GM13977 (cell line): Measurements from ENCODE around the gene ITGA11.

Experiments used
- DNase-seq: peaks from one replicate; pipeline ENCODE4 v3.0.0; 2012; ENCODE audit warnings: low spot score
- in situ Hi-C: fragments of 300-500 bp; cut with MboI; formaldehyde crosslinking; loops from one replicate; pipeline ENCODE4 v1.12.0; 2022; ENCODE audit warnings: low sequenced_read_pairs, low pct_unique_long_range_greater_than_20kb, mixed read lengths, inconsistent platforms; ENCODE audit not compliant: unreplicated experiment
- TF ChIP-seq, protein P1 (sequence below): IDR thresholded peaks from 2 replicates; pipeline ENCODE4 v1.5.1; 2012; ENCODE audit warnings: mild to moderate bottlenecking, control low read depth; ENCODE audit not compliant: insufficient read depth; ENCODE audit errors: extremely low read depth, missing control alignments

The ITGA11 gene

GRCh38 chr15:68408971-68409370 is 23.0 kb downstream of the ITGA11 start:
- no peak for DNase-seq
- in situ Hi-C loops = no loop called here
- TF ChIP-seq, protein P1, sequence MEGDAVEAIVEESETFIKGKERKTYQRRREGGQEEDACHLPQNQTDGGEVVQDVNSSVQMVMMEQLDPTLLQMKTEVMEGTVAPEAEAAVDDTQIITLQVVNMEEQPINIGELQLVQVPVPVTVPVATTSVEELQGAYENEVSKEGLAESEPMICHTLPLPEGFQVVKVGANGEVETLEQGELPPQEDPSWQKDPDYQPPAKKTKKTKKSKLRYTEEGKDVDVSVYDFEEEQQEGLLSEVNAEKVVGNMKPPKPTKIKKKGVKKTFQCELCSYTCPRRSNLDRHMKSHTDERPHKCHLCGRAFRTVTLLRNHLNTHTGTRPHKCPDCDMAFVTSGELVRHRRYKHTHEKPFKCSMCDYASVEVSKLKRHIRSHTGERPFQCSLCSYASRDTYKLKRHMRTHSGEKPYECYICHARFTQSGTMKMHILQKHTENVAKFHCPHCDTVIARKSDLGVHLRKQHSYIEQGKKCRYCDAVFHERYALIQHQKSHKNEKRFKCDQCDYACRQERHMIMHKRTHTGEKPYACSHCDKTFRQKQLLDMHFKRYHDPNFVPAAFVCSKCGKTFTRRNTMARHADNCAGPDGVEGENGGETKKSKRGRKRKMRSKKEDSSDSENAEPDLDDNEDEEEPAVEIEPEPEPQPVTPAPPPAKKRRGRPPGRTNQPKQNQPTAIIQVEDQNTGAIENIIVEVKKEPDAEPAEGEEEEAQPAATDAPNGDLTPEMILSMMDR = no peak

- TF ChIP-seq, protein P1 = no peak
- DNase-seq = no peak
- in situ Hi-C loops = no loop called here
Observed at GRCh38 chr15:68407886-68408881, 23.8 kb downstream of the ITGA11 start.

GRCh38 chr15:68407141-68407885 is 24.6 kb downstream of the ITGA11 start:
- TF ChIP-seq, protein P1 = no peak
- DNase-seq = no peak
- in situ Hi-C loops = no loop called here

DNA sequence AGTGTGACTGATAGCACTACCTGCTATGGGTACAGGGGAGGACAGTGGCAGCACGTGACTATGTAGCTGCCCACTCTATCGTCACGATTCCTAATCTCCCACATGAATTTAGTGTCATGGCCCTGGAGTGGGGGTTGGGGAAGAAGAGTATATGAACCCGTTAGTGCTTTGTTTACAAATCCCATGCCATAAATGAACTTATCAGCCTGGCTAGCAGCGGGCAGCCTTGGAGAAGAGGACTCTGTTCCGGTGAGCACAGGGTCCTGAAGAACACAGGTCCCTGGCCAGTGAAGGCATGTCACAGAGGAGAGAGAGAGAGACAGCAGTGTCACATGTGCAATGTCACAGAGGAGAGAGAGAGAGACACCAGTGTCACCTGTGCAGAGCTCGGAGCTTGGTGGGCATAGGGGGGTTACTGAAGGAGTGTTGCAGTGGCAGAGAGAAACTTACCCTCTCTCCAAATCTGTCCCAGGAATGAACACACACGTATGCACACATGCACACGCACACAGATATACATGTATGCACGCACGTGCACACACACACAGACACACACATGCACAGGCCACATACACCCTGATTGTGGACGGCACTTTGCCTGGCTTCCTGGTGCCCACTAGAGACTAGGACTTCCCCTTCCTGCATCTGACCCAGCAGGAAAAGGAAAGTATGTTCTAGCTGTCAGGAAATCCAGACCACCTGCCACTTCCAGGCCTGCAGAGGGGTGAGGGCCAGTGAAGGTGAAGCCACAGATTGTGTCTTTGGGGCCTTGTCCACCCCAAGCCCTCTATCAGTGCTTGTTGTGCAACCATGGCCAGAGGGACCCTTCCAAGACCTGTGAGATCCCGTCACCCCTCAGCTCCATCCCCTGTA is 26.3 kb downstream of the ITGA11 start:
- TF ChIP-seq, protein P1 = no peak
- in situ Hi-C loops = no loop called here
- DNase-seq = no peak

DNA sequence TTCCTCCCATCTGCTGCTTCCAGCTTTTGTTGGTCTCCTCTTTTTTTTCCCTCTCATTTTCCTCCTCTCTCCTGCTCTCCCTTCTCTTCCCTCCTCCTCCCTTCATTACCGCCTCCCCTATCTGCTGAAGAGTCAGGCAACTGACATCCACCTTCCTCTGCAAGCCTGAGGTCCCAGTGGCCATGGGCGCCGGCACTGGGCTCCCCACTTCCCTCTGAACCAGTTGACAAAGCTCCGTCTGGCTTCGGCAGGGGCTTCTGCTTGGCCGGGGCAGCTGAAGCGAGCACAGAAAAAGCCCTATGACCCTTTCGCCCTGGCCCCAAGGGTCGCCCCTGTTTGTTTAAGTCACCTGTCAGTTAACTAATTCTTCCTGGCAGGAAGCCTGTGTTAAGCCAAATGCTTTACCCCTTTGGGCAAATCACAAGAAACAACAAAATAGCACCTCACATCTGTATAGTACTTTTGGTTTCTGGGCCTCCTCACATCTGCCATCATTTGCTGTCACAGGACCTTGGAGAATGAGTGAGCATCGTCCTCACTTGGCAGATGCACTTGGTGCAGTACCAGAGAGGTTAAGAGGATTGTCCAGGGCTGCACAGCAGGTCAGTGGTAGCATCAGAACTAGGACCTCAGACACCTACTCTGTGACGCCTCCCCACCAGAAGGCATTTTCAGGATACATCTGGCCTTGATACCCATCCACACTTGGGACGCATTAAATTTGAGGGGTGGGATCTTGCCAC is 27.7 kb downstream of the ITGA11 start:
- TF ChIP-seq, protein P1 = no peak
- no peak for DNase-seq
- in situ Hi-C loops = no loop called here
